ENCODE results near the gene CEP126.
A peak's percentile ranks its signal among the peaks of the same experiment; 100 is the strongest.

The CEP126 gene

DNA sequence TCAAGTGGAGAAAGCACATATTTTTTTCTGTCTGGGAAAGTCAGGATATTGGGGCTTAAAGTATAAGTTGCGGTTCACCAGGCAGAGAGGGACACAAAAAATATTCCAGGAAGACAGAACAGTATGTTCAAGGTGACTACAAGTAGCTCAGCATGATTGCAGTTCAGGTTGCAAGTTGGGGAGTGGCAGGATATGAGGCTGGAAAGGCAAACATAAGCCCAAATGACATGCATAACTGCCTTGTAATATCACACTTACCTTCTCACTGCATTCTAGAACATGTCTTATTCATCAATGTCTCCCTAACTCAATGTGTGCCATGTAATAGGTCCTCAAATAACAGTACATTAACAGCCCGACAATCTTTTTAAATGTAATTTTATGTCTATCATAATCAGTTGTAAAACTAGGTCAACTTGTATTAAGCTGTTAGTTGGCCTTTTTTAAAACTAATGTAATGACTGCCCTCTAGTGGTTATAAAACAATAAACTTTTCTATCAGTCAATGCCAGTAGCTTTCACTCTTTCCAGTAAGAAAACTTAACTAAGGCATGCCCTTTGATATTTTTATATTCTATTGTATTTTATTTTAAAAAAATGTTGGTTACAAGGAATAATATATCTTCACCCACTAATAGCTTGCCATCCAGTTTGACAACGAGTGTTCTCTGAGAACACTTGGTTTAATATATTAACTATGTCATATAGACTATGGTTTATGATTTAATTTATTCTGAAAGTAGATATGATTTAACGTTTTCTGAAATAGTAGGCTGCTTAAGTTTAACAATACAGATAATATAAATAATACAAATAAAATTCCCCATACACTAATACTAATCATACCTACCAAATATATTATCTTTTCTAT, 93.0 kb downstream of the CEP126 start:
- peak; percentile 54 for DNase-seq (ENCODE audit: low read depth)

DNA sequence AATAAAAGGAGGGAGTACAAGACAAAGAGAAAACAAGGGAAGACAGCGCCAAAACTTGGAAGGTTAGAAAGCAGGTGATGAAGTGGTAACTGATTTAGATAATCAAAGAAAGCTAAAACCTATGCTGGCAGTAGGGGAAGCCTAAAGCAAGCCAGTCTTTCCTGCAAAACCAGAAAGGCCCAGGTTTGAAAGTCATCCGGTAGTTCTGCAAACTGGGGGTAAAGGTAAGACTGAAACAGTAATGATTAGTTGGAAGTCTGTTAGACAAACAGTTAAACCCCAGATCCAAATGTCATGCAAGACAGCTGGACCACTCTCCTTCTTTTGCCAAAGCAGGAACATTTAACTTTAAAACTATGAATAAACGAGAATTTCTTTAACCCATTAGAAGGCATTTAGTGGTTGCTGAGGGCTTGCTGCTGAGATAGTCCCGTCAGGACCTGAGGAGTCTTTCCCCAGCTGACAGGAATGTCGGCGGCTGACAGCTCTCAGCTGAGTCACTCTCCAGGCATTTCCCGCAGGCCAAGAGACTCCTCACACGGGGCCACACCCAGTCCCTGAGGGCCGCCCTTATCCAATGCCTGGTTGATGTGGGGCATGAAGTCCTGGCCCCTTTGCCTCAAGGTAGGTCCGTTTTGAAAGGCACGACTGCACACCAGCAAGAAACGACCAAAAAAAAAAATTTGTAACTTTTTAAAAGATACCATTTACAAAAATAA, 96.1 kb downstream of the CEP126 start:
- DNase-seq (ENCODE audit: low read depth), result peak; percentile 79

DNA sequence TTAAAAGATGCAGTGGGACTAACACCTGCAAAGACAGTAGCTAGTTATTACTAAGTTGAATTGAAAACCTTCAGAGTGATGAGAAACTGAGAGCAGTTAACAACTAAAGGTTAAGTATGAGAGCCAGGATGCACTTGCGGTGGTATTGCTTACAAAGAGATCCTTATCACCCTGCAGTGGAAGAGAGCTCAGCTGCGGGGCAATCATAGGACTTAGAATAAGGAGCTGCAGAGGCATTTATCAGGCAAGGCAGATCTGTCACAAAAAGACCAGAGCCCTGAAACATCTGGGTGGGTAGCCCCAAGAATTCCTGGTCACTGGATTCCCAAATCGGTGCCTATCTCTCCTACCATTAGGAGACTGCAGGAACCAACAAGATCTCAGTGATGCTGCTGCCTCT, 98.1 kb downstream of the CEP126 start:
- no peak for DNase-seq (ENCODE audit: low read depth)

DNA sequence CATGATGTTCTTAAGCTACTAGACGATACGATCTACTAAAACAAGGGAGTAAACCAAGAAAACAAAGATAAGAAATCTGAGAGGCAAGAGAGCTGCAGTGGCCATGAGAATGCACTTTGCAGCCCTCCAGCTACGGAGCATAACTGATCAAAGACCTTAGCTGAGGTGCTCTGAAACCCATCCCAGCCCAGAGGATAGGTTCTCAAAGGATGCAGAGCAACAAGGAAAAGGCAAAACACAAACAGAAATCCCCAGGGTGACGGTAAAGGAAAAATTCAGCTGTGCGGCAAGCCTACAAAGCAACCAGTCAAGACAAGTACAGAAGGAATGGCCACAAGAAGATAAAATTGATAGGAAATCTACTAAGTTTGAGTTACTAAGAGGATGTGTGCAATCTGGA, 99.9 kb downstream of the CEP126 start:
- no peak for DNase-seq (ENCODE audit: low read depth)

DNA sequence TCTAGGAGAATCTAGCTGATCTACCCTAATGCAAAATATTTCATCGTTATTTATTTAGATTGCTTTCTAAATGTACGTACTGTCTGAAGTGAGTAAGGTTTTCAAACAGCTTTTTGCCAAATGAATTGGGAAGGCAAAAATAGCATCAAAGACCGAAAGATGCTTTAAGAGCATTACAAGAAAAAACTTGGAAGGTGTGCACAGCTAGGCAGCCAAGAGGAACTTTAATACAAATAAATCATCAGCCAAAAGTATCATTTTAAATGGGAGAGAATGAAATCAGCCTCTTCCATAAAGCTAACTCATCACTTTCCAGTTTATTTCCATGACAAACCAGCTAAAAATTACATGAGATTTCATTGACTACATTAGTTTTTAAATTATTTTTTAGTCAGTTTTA, 102.2 kb downstream of the CEP126 start:
- no peak for DNase-seq (ENCODE audit: low read depth)

DNA sequence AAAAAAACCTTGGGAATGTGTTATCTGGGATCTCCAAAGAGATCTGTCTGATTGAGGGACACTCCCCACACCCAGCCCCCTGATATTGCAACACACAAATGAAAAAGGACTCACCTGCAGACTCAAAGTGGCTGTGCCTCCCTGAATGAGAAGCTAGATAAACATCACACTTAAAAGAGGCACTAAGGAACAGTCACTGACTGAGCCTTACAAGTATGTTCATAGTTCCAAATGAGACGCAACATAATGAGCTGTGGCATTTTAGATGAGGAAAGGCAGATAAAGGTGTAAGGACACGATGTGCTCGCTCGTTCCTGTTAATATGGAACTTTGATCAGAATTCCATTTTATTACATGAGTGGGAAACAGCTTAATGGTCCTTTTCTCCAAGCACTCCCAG, 111.4 kb downstream of the CEP126 start:
- DNase-seq (ENCODE audit: low read depth), result no peak

DNA sequence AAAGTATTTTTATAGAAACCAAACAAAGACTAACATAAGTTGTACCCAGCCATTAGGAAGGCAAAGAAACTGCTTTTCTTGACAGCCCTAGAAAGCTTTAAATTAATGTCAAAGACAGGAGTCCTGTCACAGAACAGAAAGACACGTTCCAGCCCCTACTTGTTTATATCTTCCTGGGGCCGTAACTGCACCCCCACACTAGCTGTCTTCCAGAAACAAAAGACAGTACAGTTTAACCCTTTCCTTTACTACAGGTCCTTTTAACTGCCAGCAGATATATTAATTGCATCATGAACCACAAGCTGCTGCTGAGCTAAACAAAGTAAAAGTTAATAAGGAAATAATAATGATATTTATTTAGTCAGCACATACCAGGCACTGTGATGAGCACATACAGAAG, 112.1 kb downstream of the CEP126 start:
- no peak for DNase-seq (ENCODE audit: low read depth)

DNA sequence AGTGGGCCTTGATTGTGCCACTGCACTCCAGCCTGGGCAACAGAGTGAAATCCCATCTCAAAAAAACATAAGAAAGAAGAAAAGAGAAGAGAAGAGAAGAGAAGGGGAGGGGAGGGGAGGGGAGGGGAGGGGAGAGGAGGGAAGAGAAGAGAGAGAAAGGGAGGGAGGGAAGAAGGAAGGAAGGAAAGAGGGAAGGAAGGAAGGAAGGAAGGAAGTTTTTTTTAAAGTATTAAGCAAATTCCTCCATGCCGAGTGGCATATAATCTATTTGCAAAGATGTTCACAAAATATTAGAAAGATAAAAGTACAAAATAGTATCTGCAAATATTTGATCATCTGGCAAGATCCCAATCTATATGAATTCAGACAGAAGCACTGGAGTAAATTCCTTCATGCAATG, 121.9 kb downstream of the CEP126 start:
- DNase-seq (ENCODE audit: low read depth), result no peak

DNA sequence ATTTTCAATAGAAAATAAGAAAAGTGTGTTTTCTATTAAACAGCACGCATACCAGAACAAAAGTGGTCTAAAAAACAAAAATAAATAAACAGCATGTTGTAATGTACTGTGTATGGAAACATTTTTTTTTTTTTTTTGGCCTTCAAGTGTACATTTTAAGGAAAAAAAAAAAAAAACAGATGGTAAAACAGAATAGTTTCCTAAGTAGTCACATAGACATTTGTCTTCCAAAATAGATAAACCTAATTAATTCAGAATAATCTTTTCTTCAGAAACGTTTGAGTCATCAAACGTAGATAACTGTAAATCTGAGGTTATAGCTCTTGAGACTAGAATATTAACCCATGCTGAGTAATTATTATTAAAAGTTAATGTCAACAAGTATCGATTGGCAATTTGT, 132.0 kb downstream of the CEP126 start:
- DNase-seq (ENCODE audit: low read depth), result no peak

DNA sequence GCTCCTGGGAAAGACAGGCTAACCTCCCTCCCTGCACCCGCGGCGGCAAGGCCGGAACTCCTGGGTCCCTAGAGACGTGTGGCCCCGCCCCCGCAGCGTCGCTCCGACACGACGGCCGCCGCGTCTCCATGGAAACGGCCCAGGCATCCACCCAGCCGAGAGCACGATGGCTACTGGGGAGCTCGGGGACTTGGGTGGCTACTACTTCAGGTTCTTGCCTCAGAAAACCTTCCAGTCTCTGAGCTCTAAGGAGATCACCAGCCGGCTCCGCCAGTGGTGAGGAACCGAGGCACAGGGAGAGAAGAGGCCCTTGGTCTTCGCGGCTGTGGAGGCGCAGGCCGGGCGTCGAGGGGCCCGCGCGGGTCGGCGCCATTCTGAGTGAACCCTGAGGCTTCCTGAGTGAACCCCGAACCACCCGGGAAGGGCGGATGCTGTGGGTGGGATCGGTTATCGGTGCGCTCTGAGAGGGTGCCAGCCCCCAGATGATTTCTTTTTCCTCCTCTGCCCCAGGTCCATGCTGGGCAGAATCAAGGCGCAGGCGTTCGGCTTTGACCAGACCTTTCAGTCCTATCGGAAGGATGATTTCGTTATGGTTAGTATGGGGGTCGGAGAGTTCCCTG, 132.6 kb downstream of the CEP126 start, which contains the start of gene CFAP300:
Gene CFAP300, plus strand, starts transcription at position 133 of the 620 bp plus-strand sequence. Its CDS starts 34 bp downstream, at position 167.
- DNase-seq (ENCODE audit: low read depth), result peak; percentile 85

Data from fibroblast of the conjunctiva (primary cell).